Measurements from ENCODE around the gene KIF26A. TPM values are rescaled to one million over a fixed set of nuclear protein-coding genes. Genes with fewer than 3 reads are reported as not detected.
"Not testable (repeated sequence)": the region's sequence is repeated elsewhere in the genome, so short reads cannot be mapped to it uniquely, and the experiment has no call there.

The KIF26A gene
- total RNA-seq, 1 donor from 2014 or later: 11.8 TPM

GRCh38 chr14:104143521-104144452 lies 5.4 kb downstream of the KIF26A start:
- no peak for DNase-seq (ENCODE audit: low spot score)

- no peak for DNase-seq (ENCODE audit: low spot score)
These were observed 6.0 kb downstream of the KIF26A start for GRCh38 chr14:104144453-104144790.

DNA sequence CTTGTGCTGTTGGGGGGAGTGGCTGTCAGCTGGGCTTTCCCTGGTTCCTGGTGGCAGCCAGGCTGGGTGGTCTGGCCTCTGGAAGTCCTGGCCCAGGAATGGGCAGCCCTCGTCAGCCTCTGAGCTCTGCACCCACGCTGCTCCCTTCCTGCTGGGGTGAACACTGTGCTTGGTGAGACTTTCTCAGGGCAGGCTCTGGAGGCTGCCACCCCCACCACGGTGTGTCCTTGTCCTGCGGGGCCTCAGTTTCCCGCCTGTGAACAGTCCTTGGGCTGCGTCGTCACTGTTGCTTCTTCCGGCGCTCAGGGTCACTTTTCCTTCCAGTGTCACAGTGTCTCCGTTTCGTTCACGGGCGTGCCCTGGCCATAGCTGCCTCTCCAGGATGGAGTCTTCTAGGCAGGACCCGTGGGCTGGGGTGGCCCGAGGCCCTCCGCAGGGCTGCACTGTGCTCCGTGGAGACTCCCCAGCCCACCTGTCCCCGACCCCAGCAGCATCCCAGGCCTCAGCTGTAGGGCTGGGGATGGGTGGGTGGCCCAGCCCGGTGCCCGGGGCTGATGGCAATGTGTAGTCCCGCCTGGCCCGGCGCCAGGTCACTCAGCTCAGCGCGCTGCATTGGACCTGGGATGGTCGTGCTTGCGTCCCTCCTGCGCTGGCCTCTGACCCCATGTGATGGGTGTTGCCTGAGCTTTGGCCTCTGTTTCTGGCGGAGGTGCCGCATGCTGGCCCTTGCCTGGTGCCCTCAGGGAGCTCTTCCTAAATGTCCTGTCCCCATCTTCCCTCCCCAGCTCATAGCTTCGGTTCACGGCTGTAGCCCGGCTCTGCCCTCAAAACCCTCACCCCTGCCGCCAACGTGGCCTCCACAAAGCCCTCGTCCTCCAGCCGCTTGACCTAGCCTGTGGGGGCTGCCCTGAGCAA lies 6.8 kb downstream of the KIF26A start:
- no peak for DNase-seq (ENCODE audit: low spot score)

DNA sequence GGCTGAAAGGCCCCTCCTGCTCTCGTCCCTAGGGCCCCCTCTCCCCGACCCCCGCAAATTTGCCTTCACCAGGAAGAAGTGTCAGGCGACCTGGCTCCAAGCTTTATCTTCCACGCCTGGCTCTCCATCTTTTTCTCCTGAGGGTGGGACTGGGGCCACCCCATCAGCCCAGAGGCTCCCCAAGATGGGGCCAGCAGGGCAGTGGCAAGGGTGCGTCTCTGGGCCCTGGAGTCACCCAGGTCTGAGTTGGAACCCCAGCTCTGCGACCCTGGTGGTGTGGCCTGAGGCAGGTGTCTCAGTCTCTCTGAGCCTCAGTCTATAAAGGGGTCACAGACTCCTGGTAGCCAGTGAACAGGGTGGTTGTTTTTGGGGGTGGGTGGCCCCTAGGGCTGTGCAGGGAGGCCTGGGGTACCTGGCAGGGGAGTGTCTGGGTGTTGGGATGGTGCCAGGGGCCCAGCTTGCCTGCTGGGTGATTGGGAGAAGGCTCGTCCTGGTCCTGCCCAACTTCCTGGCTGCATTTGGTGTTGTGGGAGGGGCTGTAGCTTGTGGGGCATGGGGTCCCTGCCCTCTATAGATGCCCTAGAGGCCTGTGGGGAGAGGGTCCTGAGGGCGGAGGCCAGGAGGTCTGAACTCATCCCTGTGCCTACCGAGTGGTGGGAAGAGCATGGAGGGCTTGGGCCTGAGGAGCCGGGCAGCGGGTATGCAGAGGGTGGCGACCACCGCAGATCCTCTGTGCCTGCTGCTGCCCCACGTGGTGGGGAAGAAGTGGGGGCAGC lies 7.6 kb downstream of the KIF26A start:
- DNase-seq (ENCODE audit: low spot score): no peak

- no peak for DNase-seq (ENCODE audit: low spot score)
These were observed 8.4 kb downstream of the KIF26A start for GRCh38 chr14:104146651-104147345.

DNA sequence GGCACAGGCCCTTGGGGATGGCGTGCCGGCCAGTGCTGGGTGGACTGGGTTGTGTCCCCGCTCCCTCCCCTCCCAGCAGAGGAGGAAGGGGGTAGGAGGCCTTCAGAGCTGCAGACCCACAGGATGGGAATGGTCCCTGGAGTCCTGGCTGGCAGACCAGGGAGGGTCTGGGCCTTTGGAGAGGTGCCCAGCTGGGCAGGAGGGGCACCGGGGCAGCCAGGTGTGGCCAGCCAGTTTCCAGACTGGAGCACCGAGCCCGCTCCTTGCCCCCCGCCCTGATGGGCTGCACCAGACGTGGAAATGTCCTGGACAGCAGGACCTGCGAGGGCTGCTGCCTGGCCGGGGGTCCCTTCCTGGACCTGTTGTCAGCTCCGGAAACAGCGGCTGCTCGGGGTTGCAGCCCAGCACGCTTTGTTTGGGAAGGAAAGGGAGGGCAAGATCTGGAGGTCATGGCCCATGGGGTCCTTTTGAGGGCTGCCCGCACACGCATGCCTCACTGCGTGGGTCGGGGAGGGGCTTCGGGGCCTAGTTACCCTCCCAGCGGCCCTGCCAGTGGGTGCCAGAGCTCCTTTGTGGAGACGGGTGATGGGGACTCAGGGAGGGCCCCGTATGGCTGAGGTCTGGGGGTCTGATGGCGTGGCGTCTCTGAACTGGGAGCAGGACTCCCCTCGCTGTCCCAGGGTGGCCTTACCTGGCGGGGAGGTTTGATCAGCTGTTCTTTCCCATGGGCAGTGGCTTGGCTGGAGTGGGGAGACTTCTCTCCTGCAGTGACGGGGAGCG lies 9.1 kb downstream of the KIF26A start:
- DNase-seq (ENCODE audit: low spot score): no peak

- DNase-seq (ENCODE audit: low spot score): no peak
These were observed 10.3 kb downstream of the KIF26A start for GRCh38 chr14:104148433-104149277.

- no peak for DNase-seq (ENCODE audit: low spot score)
These were observed 10.8 kb downstream of the KIF26A start for GRCh38 chr14:104149278-104149595.

GRCh38 chr14:104149617-104150135 lies 11.3 kb downstream of the KIF26A start:
- peak; percentile 92 for DNase-seq (ENCODE audit: low spot score)

DNA sequence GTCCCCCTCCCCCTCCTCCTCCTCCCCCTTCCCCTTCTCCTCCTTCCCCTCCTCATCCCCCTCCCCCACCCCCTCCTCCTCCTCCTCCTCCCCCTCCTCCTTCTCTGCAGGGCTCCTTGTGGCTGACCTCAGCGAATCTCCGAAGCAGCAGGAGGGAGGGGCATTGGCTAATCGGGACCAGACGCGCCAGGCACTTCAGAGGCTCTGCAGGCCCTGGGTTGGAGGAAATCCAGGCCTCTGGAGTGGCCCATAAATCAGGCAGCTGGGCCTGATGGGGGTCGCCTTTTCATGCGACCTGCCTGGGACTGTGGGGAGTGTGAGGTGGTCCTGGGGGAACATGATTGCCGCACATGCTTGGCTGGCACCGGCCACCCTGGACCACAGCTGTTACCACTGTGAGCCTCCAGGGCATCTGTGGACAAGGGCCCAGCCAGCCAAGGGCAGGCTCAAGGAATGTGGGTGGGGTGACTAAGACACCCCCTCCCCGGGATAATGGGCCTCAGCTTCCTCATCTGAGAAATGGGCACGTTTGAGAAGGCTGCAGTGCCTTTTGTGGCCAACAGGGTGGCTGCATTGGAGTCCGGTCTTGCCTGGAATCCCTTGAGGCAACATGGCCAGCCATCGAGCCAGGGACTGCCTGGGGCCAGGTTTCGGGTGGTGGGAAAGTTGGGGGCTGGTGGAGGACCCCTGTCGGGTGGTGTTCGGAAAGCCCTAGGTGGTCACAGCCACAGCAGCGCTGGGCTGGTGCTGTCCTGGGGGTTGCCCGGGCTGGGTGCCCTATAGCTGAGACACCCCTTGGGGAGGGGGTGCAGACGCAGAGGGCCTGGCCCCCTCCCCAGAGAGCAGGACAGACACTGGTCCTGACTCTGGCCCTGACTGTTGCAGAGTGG lies 12.0 kb downstream of the KIF26A start:
- DNase-seq (ENCODE audit: low spot score): peak; percentile 95

DNA sequence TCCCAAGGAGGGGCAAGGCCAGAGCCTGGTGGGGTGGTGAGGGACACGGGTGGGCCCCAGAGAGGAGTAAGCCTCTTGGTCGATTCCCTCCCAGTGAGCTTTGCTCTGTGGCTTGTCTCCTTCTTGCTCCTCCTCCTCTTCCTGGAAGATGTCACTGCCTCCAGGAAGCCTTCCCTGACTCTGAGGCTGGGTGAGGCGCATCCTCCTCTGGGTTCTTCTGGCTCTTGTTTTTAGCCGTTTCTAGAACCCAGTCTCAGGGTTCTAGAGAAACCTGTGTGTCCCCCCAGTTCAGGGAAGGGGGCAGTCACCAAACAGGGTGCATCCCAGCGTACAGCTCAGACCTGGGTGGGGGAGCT lies 12.6 kb downstream of the KIF26A start:
- no peak for DNase-seq (ENCODE audit: low spot score)

DNA sequence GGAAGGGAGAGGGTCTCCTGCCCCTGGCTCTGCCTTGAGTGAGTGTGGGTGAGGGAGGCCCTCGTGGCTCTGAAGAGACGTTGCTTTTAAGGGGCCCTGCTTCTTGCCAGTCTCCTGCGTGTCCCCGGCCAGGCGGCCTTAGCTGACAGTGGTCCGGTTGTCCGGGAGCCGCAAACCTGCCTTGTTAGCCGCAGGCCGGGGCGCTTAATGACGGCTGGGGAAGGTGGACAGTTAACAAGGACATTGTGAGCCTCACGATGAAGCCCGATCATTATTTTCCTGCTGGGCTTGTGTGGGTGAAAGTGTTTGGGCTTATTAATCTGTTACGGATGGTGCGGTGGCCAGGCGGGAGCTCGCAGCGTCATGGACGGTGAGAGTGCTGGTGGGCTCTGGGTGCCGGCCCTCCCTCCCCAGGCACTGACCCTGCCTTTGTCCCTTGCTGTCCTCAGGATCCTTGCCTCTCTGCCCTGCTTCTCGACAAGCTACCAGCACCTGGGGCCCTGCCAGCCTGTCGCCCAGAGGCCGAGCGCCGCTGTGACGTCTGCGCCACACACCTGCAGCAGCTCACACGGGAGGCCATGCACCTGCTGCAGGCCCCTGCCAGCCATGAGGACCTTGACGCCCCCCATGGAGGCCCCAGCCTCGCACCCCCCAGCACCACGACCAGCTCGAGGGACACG lies 13.3 kb downstream of the KIF26A start:
- DNase-seq (ENCODE audit: low spot score): no peak

DNA sequence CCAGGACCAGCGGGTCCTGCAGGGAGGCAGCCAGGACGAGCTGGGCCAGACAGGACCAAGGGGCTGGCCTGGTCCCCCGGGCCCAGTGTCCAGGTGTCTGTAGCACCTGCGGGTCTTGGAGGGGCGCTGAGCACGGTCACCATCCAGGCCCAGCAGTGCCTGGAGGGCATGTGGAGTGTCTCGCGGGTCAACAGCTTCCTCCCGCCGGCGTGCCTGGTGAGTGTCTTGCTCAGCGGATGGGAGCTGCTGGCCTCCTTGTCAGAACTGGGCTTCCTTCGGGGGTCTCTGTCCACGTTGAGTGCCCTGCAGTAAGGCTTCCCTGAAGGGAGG lies 13.8 kb downstream of the KIF26A start:
- no peak for DNase-seq (ENCODE audit: low spot score)

DNA sequence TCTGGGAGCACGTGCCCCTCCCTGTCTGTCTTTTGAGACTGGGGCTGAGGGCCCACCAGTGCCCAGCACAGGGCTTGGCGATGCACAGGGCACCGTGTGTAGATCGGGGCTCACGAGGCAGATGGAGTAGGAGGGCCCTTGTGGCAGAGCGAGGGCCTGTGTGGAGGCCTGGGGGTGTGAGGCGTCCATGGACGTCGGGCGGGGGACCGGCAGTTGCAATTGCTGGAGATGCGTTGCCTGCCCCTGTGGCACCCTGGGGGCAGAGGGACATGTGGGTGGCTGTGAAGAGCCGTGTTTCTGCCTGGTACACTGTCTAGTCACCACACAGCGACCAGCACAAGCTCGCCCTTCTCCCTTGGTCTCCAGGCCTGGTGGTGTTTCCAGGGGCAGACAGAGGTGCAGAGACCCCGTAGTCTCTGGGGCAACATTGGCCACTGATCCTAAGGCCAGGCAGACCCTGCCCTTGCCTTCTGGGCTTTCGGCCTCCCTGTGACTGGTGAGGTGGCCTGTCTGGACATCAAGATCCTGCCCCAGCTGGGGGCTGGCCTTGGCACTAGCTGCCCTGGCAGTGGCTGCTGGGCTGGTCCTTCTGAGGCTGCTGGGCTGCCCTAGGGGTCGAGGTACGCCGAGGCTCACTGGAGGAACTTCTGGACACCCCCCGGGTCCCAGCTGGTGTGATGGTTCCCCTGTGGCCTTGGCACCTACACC lies 14.5 kb downstream of the KIF26A start:
- no peak for DNase-seq (ENCODE audit: low spot score)

- not testable (repeated sequence) for DNase-seq (ENCODE audit: low spot score)
These were observed 15.0 kb downstream of the KIF26A start for GRCh38 chr14:104153394-104153755.

DNA sequence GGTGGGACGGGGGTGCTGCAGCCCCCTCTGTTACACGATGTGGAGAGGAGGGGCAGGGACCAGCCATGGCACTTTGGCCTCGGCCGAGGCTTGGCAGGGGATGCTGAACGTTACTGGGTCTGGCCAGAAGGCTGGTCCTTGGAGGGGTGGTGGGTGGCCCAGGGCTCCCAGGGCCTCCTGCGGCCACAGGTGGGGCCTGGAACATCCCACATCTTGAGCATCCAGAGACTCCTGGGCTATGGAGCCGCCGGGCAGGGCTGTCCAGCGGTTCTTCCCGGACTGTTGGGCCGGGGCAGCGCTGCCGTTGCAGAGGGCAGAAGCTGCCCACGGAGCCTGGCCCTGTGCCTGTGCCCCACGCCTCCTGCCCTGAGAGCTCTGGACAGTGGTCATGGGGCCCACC lies 15.9 kb downstream of the KIF26A start:
- DNase-seq (ENCODE audit: low spot score): no peak

- no peak for DNase-seq (ENCODE audit: low spot score)
These were observed 17.1 kb downstream of the KIF26A start for GRCh38 chr14:104155513-104155912.

All from umbilical cord (tissue), 2 donors.